GM12878 (cell line): Measurements from ENCODE around the gene TNFSF9. TPM values are rescaled to one million over a fixed set of nuclear protein-coding genes. Genes with fewer than 3 reads are reported as not detected.

ENCODE experiments used
- ATAC-seq: fragments of 200-7000 bp; cut with Tn5 transposase; 3 replicates; pipeline ENCODE4 v1.9.1; 2020; ENCODE audit warnings: mild to moderate bottlenecking, moderate library complexity
- BruUV-seq: library from RNA; stranded (reverse); fragments of 400-500 nt; replicated peaks from 2 replicates; lab custom pipeline; 2021; lab: Mats Ljungman, UMichigan
- CTCF ChIA-PET: fragments of 300-600 bp; sonication (Branson Sonifier 250); formaldehyde crosslinking; extraction: SDS; loops from one replicate; lab custom pipeline; 2021; ENCODE audit warnings: inconsistent platforms; lab: Yijun Ruan, JAX
- POLR2A ChIA-PET: fragments of 350-600 bp; formaldehyde crosslinking; extraction: SDS; loops from one replicate; lab custom pipeline; 2021; ENCODE audit warnings: inconsistent platforms; lab: Charles Lee
- RAD21 ChIA-PET: fragments of 300-600 bp; sonication (Branson Sonifier 250); formaldehyde crosslinking; loops from one replicate; lab custom pipeline; 2023; ENCODE audit warnings: antibody characterized with exemption; ENCODE audit not compliant: unreplicated experiment; lab: Charles Lee
- SMC1A ChIA-PET: fragments of 300-600 bp; sonication (Branson Sonifier 250); formaldehyde crosslinking; loops from one replicate; lab custom pipeline; 2023; ENCODE audit not compliant: unreplicated experiment, uncharacterized antibody; lab: Charles Lee
- DNase-seq: peaks from one replicate; pipeline ENCODE4 v3.0.0-alpha.2; 2011; ENCODE audit warnings: low read depth, low spot score
- FAIRE-seq: peaks from 3 replicates; lab custom pipeline; 2011; peaks lifted over from hg19 to GRCh38; lab: Jason Lieb, UNC
- H2AFZ ChIP-seq: 2 replicates; pipeline ENCODE4 v1.6.0; 2011; ENCODE audit warnings: low read depth, low read length, control low read depth; ENCODE audit not compliant: control insufficient read depth
- H3K27ac ChIP-seq: 2 replicates; pipeline ENCODE4 v1.5.1; 2011; ENCODE audit warnings: control low read depth; ENCODE audit not compliant: control insufficient read depth, insufficient read depth
- H3K27me3 ChIP-seq, 2 experiments: replicated peaks in 1 of 2; 2 replicates each; pipeline versions ENCODE4 v1.6.0 to v1.6.1; 2011; ENCODE audit warnings: low read length in 1 of 2; ENCODE audit not compliant: control insufficient read depth in 2 of 2, insufficient read depth in 2 of 2
- H3K36me3 ChIP-seq, 2 experiments: 2 replicates each; pipeline ENCODE4 v1.5.1; 2011; ENCODE audit warnings: low read length in 1 of 2; ENCODE audit not compliant: control insufficient read depth in 2 of 2, insufficient read depth in 2 of 2
- H3K4me1 ChIP-seq: 2 replicates; pipeline ENCODE4 v1.6.1; 2011; ENCODE audit warnings: mild to moderate bottlenecking, low read length, moderate library complexity, mixed read lengths; ENCODE audit not compliant: control insufficient read depth, insufficient read depth
- H3K4me2 ChIP-seq: 2 replicates; pipeline ENCODE4 v1.6.0; 2011; ENCODE audit warnings: control low read depth; ENCODE audit not compliant: control insufficient read depth, insufficient read depth
- H3K4me3 ChIP-seq: fragments of 200-600 bp; sonication (generic); 2 replicates; pipeline ENCODE4 v1.5.1; 2016
- H3K79me2 ChIP-seq: 2 replicates; pipeline ENCODE4 v1.6.0; 2011; ENCODE audit warnings: low read length; ENCODE audit not compliant: control insufficient read depth, insufficient read depth
- H3K9ac ChIP-seq: 2 replicates; pipeline ENCODE4 v1.8.0; 2011; ENCODE audit warnings: low read length, control low read depth, mixed read lengths; ENCODE audit not compliant: control insufficient read depth, insufficient read depth
- H3K9me3 ChIP-seq: replicated peaks from 3 replicates; pipeline ENCODE4 v1.5.1; 2011; ENCODE audit warnings: mild to moderate bottlenecking, low read length; ENCODE audit not compliant: control insufficient read depth, insufficient read depth
- H4K20me1 ChIP-seq: 2 replicates; pipeline ENCODE4 v1.6.0; 2011; ENCODE audit not compliant: control insufficient read depth, insufficient read depth
- BHLHE40 ChIP-seq, 2 experiments: fragments of 450-650 bp in 1 of 2; IDR thresholded peaks; 2 replicates each; pipeline ENCODE4 v1.6.1; 2011 to 2017; ENCODE audit warnings: low read depth in 2 of 2, borderline replicate concordance in 1 of 2, improper control_type of control experiment in 1 of 2, low read length in 1 of 2, mild to moderate bottlenecking in 1 of 2
- EZH2 ChIP-seq: IDR thresholded peaks from 2 replicates; pipeline ENCODE4 v1.6.1; 2012; ENCODE audit warnings: low read depth, mild to moderate bottlenecking, control low read depth, inconsistent platforms, low read length, borderline replicate concordance; ENCODE audit not compliant: control insufficient read depth
- HCFC1 ChIP-seq: fragments of 150-350 bp; IDR thresholded peaks from 2 replicates; pipeline ENCODE4 v1.6.1; 2014; ENCODE audit warnings: low read length
- JUND ChIP-seq: IDR thresholded peaks from 2 replicates; pipeline ENCODE4 v1.6.1; 2012; ENCODE audit warnings: low read depth, mild to moderate bottlenecking, low read length, improper control_type of control experiment, moderate library complexity
- MXI1 ChIP-seq: fragments of 150-350 bp; IDR thresholded peaks from 2 replicates; pipeline ENCODE4 v1.6.1; 2011; ENCODE audit warnings: low read depth, mild to moderate bottlenecking, inconsistent platforms, low read length, improper control_type of control experiment
- NFYB ChIP-seq: IDR thresholded peaks from 2 replicates; pipeline ENCODE4 v1.6.1; 2011; ENCODE audit warnings: low read depth, mild to moderate bottlenecking, low read length, improper control_type of control experiment, moderate library complexity; ENCODE audit not compliant: insufficient read depth
- POU2F2 ChIP-seq: IDR thresholded peaks from 3 replicates; pipeline ENCODE4 v1.6.1; 2011; ENCODE audit warnings: low read depth, mild to moderate bottlenecking, low read length, borderline replicate concordance
- RAD21 ChIP-seq: IDR thresholded peaks from 2 replicates; pipeline ENCODE4 v1.6.1; 2011; ENCODE audit warnings: mild to moderate bottlenecking, low read depth, low read length, moderate library complexity; ENCODE audit not compliant: insufficient read depth
- RAD51 ChIP-seq: fragments of 450-650 bp; IDR thresholded peaks from 2 replicates; pipeline ENCODE4 v1.6.1; 2016; ENCODE audit warnings: moderate library complexity, mild to moderate bottlenecking, inconsistent platforms
- RFX5 ChIP-seq: IDR thresholded peaks from 2 replicates; pipeline ENCODE4 v1.6.1; 2011; ENCODE audit warnings: low read depth, low read length, improper control_type of control experiment
- TAF1 ChIP-seq: IDR thresholded peaks from 2 replicates; pipeline ENCODE4 v1.6.1; 2011; ENCODE audit warnings: mild to moderate bottlenecking, low read depth, low read length, borderline replicate concordance
- YY1 ChIP-seq: IDR thresholded peaks from 2 replicates; pipeline ENCODE4 v1.6.1; 2011; ENCODE audit warnings: low read depth, mild to moderate bottlenecking, low read length
- ZNF384 ChIP-seq: IDR thresholded peaks from 2 replicates; pipeline ENCODE4 v1.6.1; 2012; ENCODE audit warnings: low read depth, mild to moderate bottlenecking, low read length, improper control_type of control experiment, borderline replicate concordance
- ZSCAN29 ChIP-seq: fragments of 450-650 bp; IDR thresholded peaks from 2 replicates; pipeline ENCODE4 v1.6.1; 2017; ENCODE audit warnings: mild to moderate bottlenecking, moderate library complexity
- WGBS: methylation state at CpG from one replicate; pipeline ENCODE4 v1.1.6; 2016; ENCODE audit warnings: low lambda C conversion rate; ENCODE audit not compliant: insufficient replicate concordance, insufficient coverage; ENCODE audit errors: missing lambda C conversion rate; 5-methylcytosine and 5-hydroxymethylcytosine counted together
- in situ Hi-C: fragments of 300-500 bp; cut with MboI; formaldehyde crosslinking; loops from 9 replicates; pipeline ENCODE4 v1.14.3; 2018; ENCODE audit warnings: mixed read lengths
- intact Hi-C: fragments of 100-400 bp; cut with micrococcal nuclease; formaldehyde crosslinking; loops from one replicate; pipeline ENCODE4 v1.14.2; 2022; ENCODE audit not compliant: unreplicated experiment
- polyA plus RNA-seq, 11 experiments: library from polyadenylated mRNA; depleted of rRNA in 4 of 11; unstranded in 6 of 11; stranded (reverse) in 5 of 11; fragments of >200 nt; fragmentation: Nextera tagmentation in 4 of 11; fragmentation: Illumina TruSeq in 1 of 11; extraction: Ambion mirVana in 4 of 11; extraction: Trizol in 1 of 11; gene quantifications; 1 replicate in 1 of 11; 2 replicates in 10 of 11; pipeline versions ENCODE4 v1.2.1 to v1.2.3, GENCODE V29; 2011 to 2016; ENCODE audit warnings: inconsistent platforms in 2 of 11, missing spikeins in 2 of 11, low read depth in 1 of 11
- total RNA-seq, 4 experiments: library from RNA; depleted of rRNA in 3 of 4; stranded (reverse); fragments of >200 nt in 3 of 4; fragmentation: Illumina TruSeq in 1 of 4; extraction: Trizol in 1 of 4; gene quantifications; 2 replicates each; pipeline versions ENCODE4 v1.2.1 to v1.2.3, GENCODE V29; 2013 to 2021
- TF ChIP-seq, protein P1 (sequence below): IDR thresholded peaks from 2 replicates; pipeline ENCODE4 v1.6.1; 2012; ENCODE audit warnings: low read length, inconsistent platforms
- TF ChIP-seq, protein P2 (sequence below): fragments of 450-650 bp; IDR thresholded peaks from 2 replicates; pipeline ENCODE4 v1.6.1; 2014; ENCODE audit warnings: mild to moderate bottlenecking
- TF ChIP-seq, protein P3 (sequence below): fragments of 450-650 bp; IDR thresholded peaks from 2 replicates; pipeline ENCODE4 v1.6.1; 2016; ENCODE audit warnings: mild to moderate bottlenecking

TNFSF9 gene
- total and polyA plus RNA-seq, 10 of the 15 experiments (the other 5 are each of a cell fraction or from before 2014, with no cell fraction given), result 6.2 to 75.3 (median 22.1) TPM

DNA sequence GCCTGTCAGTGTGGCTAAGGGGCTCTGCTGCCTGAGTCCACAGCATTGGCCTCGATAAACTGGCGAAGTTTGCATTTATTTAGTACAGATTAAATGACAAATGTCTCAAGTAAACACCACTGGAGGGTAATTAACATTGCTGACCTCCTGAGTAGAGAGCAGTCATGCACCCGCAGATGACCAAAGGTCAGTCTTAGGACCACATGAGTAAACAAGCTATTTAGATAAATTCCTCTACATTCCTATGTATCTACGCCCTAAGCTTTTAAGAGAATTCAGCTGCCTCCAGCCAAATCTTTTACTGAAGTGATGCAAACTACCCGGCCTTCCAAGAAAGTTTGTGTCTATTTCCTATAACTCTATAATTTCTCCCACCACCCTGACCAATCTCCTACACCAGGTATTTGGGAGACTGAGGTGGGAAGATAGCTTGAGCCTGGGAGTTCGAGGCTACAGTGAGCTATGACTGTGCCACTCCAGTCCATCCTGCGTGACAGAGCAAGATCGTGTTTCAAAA lies 37.2 kb downstream of the TNFSF9 start (continued):
- TF ChIP-seq RFX5 (no peak), BHLHE40 (IDR thresholded peaks at IDR 0.05; ENCODE audit: borderline replicate concordance in 1 of 2, low read depth in 2 of 2, low read length in 1 of 2) (no peak), JUND (no peak), TAF1 (no peak), NFYB (no peak), YY1 (no peak)
- TF ChIP-seq, protein P1, sequence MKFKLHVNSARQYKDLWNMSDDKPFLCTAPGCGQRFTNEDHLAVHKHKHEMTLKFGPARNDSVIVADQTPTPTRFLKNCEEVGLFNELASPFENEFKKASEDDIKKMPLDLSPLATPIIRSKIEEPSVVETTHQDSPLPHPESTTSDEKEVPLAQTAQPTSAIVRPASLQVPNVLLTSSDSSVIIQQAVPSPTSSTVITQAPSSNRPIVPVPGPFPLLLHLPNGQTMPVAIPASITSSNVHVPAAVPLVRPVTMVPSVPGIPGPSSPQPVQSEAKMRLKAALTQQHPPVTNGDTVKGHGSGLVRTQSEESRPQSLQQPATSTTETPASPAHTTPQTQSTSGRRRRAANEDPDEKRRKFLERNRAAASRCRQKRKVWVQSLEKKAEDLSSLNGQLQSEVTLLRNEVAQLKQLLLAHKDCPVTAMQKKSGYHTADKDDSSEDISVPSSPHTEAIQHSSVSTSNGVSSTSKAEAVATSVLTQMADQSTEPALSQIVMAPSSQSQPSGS, result no peak
- TF ChIP-seq, protein P2, sequence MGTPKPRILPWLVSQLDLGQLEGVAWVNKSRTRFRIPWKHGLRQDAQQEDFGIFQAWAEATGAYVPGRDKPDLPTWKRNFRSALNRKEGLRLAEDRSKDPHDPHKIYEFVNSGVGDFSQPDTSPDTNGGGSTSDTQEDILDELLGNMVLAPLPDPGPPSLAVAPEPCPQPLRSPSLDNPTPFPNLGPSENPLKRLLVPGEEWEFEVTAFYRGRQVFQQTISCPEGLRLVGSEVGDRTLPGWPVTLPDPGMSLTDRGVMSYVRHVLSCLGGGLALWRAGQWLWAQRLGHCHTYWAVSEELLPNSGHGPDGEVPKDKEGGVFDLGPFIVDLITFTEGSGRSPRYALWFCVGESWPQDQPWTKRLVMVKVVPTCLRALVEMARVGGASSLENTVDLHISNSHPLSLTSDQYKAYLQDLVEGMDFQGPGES, result no peak

DNA sequence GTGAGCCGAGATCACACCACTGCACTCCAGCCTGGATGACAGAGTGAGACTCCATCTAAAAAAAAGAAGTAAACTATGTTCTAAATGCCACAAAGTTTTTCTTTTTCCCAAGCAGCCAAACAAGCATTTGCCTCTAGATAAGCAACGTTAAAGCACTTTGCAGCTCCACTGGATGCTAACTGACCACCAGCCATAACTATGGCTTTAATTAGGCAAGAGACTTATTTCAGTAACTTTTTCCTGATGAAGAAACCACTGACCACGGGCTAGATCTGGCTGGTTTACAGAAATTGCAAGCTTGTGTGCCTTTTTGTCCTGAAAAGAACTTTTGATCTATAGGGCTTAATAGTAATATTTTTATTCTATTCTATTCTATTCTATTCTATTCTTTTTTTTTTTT lies 38.0 kb downstream of the TNFSF9 start:
- ChIA-PET POLR2A (interaction anchor here (0.6 to 1.6 kb wide), 8 partner anchors 9 to 50 kb away, joined by 3 to 6 read pairs (median 4); no protein-coding TSS in a partner anchor), CTCF (no interaction called here), RAD21 (interaction anchor here (0.8 kb wide), 1 partner anchor 52 kb away, joined by 4 read pairs; no protein-coding TSS in a partner anchor), SMC1A (interaction anchor here (0.6 to 3.7 kb wide), 7 partner anchors 9 to 198 kb away, joined by 3 to 14 read pairs (median 4); no protein-coding TSS in a partner anchor)
- Histone ChIP-seq H3K9me3 (peaks cover 16% of the 10 kb centered on the region; the same call in 2 of the 3 replicates), H3K4me3 (no peak overlapping the region), H3K36me3 (no peaks in the 10 kb centered on the region), H3K27me3 (no peaks in the 10 kb centered on the region), H3K4me1 (no peaks in the 10 kb centered on the region), H3K79me2 (no peaks in the 10 kb centered on the region), H4K20me1 (no peaks in the 10 kb centered on the region), H3K9ac (no peak overlapping the region), H3K27ac (no peak overlapping the region), H2AFZ (no peak overlapping the region), H3K4me2 (no peak overlapping the region)
- BruUV-seq, result no TSS peak
- DNase-seq, result no peak
- no peak for TF ChIP-seq MXI1
- no peak for TF ChIP-seq EZH2
- TF ChIP-seq RAD21, result no peak
- TF ChIP-seq, protein P3, sequence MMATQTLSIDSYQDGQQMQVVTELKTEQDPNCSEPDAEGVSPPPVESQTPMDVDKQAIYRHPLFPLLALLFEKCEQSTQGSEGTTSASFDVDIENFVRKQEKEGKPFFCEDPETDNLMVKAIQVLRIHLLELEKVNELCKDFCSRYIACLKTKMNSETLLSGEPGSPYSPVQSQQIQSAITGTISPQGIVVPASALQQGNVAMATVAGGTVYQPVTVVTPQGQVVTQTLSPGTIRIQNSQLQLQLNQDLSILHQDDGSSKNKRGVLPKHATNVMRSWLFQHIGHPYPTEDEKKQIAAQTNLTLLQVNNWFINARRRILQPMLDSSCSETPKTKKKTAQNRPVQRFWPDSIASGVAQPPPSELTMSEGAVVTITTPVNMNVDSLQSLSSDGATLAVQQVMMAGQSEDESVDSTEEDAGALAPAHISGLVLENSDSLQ, result no peak
- TF ChIP-seq ZNF384, result no peak
- TF ChIP-seq POU2F2, result no peak
- no peak for TF ChIP-seq RAD51
- TF ChIP-seq ZSCAN29, result no peak
- no peak for TF ChIP-seq HCFC1
- no peak for TF ChIP-seq JUND
- in situ Hi-C loops (no loop called here), intact Hi-C loops (no loop called here)
- 59% methylated on average over 3 of the region's 3 CpGs for WGBS
- FAIRE-seq, result no peak
- no peak for ATAC-seq
